Right renal pelvis (tissue), 4 donors: ENCODE data around the gene LCOR. TPM values are rescaled to one million over a fixed set of nuclear protein-coding genes. Genes with fewer than 3 reads are reported as not detected.

Experiments
- DNase-seq, 4 donors: peaks; one replicate each; pipeline ENCODE4 v3.0.0-alpha.2; 2013; ENCODE audit warnings: low read depth in 4 of 4, low spot score in 3 of 4, missing footprints in 1 of 4
- polyA plus RNA-seq, 4 donors: library from polyadenylated mRNA; unstranded; fragments of 120-200 nt; gene quantifications; one replicate each; pipeline ENCODE4 v1.2.1, GENCODE V29; 2013; ENCODE audit not compliant: insufficient read length in 4 of 4

Gene LCOR
- polyA plus RNA-seq, 4 donors, result 24.6 to 31.1 (median 29.5) TPM

GRCh38 chr10:97043563-97043855 is 211.4 kb downstream of the LCOR start:
- no peak for DNase-seq

Other genes with a start within 250 kb of the LCOR start
- gene TM9SF3, start 245.3 kb upstream of the LCOR start, polyA plus RNA-seq, result 100 to 1,000 TPM; 189 to 247 (median 241) TPM
- gene PIK3AP1, start 111.8 kb upstream of the LCOR start, polyA plus RNA-seq, result 1 to 10 TPM; 4.3 to 5.5 (median 5.3) TPM